GM18861 (cell line): Measurements from ENCODE around the gene LSS.
"Not testable (repeated sequence)": the region's sequence is repeated elsewhere in the genome, so short reads cannot be mapped to it uniquely, and the experiment has no call there.

ENCODE experiments used
- ATAC-seq: cut with Tn5 transposase; IDR thresholded peaks from one replicate; pipeline ENCODE4 v1.9.1; 2021; ENCODE audit not compliant: unreplicated experiment

LSS gene

DNA sequence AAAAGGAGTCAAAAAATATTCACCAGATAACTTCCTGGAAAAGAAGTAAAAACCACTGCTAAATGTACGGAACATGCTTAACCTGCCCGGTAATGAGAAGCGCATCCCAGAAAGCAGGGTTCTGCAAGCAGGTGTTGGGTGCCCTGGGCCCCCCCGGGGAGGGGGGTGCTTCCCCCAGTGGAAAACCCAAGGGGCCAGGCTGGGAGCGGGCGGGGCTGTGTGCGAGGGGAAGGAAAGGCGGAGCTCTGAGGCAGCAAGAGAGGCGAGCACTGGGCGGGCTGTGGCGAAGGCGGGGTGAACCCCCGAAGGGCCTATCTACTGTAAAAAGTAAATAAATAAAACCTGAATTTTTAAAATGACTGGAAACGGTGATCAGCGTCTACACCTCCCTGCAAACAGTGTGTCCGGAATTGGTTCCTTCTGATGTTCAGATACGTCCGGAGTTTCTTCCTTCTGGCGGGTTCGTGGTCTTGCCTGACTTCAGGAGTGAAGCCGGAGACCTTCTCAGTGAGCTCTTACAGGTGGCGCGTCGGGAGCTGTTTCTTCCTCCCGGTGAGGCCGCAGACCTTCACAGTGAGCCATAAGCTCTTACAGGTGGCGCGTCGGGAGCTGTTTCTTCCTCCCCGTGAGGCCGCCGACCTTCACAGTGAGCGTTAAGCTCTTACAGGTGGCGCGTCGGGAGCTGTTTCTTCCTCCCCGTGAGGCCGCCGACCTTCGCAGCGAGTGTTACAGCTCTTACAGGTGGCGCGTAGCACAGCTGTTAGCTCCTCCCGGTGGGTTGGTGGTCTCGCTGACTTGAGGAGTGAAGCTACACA lies 86.6 kb downstream of the LSS start:
- no peak for ATAC-seq

DNA sequence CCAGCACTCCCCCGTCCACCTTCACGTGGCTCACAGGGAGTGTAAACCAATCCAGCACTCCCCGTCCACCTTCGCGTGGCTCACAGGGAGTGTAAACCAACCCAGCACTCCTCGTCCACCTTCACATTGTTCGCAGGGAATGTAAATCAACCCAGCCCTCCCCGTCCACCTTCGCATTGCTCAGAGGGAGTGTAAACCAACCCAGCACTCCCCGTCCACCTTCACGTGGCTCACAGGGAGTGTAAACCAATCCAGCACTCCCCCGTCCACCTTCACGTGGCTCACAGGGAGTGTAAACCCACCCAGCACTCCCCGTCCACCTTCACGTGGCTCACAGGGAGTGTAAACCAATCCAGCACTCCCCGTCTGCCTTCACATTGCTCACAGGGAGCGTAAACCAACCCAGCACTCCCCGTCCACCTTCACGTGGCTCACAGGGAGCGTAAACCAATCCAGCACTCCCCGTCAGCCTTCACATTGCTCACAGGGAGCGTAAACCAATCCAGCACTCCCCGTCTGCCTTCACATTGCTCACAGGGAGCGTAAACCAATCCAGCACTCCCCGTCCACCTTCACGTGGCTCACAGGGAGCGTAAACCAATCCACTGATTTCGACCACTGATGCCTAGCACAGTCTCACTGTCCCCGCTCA lies 88.1 kb downstream of the LSS start:
- not testable (repeated sequence) for ATAC-seq

DNA sequence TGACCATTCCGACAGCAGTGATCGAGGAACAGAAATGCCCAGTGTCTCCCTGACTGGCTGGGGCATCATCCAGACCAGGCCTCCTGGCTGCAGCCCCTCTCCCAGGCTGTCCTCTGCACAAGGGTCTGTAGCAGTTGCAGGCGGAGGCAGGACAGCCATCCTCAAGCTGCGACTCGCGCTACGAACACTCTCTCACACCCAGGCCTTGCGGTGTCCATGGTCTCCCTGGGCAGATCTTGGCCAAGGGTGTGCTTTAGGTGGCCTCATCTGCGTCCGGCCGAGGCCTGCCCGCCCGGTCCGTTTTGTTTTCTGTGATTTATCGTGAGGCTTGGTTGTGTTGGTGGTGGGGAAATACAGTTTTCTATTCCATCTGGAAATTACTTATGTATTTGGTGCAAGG lies 88.9 kb downstream of the LSS start:
- ATAC-seq: no peak

DNA sequence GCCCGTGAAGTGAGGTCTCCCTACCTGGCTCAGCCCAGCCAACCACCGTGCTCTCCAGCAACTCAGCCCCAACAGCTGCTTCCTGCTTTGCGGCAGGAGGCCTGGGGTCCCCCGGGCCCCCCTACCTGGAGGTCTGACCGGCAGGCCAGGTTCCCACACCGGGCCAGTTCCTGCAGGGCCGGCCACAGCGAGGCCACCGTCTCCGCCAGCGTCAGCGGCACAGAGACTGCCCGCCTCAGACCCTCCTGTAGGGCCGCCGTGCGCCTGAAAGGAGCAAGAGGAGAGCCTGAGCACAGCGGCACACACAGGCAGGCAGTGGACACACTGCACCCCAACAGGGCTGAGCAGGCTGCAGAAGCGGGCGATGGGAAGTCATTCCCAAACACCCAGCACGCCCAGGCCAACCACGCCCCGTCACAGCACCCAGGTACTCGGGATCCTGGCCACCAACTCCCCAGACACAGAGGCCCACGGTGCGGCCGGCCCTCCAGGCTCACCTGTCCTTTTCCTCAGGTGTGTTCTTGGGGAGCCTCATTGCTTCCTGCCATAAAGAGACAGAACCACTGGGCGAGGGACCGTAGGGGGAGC lies 90.1 kb downstream of the LSS start:
- no peak for ATAC-seq
